Endothelial cell of umbilical vein (primary cell): Measurements from ENCODE around the gene NGEF.

ENCODE experiments used
- EZH2 ChIP-seq: IDR thresholded peaks from 2 replicates; pipeline ENCODE4 v1.6.1; 2012; ENCODE audit warnings: borderline replicate concordance, low read depth, mild to moderate bottlenecking, moderate library complexity, low read length, inconsistent platforms; ENCODE audit not compliant: severe bottlenecking
- JUN ChIP-seq: IDR thresholded peaks from 2 replicates; pipeline ENCODE4 v1.6.1; 2011; ENCODE audit warnings: borderline replicate concordance, low read depth; ENCODE audit not compliant: insufficient read length, insufficient read depth
- POLR2A ChIP-seq: IDR thresholded peaks from 2 replicates; pipeline ENCODE4 v1.6.1; 2012; ENCODE audit warnings: low read depth, mild to moderate bottlenecking, control low read depth, low read length

- TF ChIP-seq EZH2 (no peak), POLR2A (no peak), JUN (no peak)
These were observed 9.1 kb downstream of the NGEF start for GRCh38 chr2:233003658-233004555.
